IMR-90 (cell line): ENCODE results near the gene ANKH. TPM values are rescaled to one million over a fixed set of nuclear protein-coding genes. Genes with fewer than 3 reads are reported as not detected.

Experiments used
- ATAC-seq: fragments of 200-7000 bp; cut with Tn5 transposase; 2 replicates; pipeline ENCODE4 v1.9.1; 2020; ENCODE audit warnings: low read depth, mild to moderate bottlenecking, moderate library complexity
- BruUV-seq: library from RNA; stranded (reverse); fragments of 400-500 nt; replicated peaks from 2 replicates; lab custom pipeline; 2021; lab: Mats Ljungman, UMichigan
- CTCF ChIA-PET: fragments of 300-600 bp; formaldehyde crosslinking; extraction: SDS; loops from one replicate; lab custom pipeline; 2021; ENCODE audit warnings: antibody characterized with exemption; lab: Yijun Ruan, JAX
- POLR2A ChIA-PET: fragments of 300-600 bp; sonication (Branson Sonifier 250); formaldehyde crosslinking; loops from one replicate; lab custom pipeline; 2022; ENCODE audit warnings: antibody characterized with exemption; ENCODE audit not compliant: unreplicated experiment; lab: Charles Lee
- DNase-seq: peaks from one replicate; pipeline ENCODE4 v3.0.0; 2013
- H2AFZ ChIP-seq: replicated peaks from 2 replicates; pipeline ENCODE3; 2013; ENCODE audit warnings: low read length, mild to moderate bottlenecking; ENCODE audit not compliant: poor library complexity
- H2AK5ac ChIP-seq: 2 replicates; pipeline ENCODE4 v1.6.1; 2013; ENCODE audit warnings: low read depth, low read length, inconsistent platforms
- H2AK9ac ChIP-seq: replicated peaks from 2 replicates; pipeline ENCODE3; 2013; ENCODE audit warnings: mild to moderate bottlenecking, low read depth, low read length, moderate library complexity; ENCODE audit not compliant: poor library complexity
- H2BK120ac ChIP-seq: 2 replicates; pipeline ENCODE4 v1.6.1; 2013; ENCODE audit warnings: low read depth, low read length, inconsistent platforms
- H2BK15ac ChIP-seq: 3 replicates; pipeline ENCODE4 v1.6.1; 2013; ENCODE audit warnings: low read depth, low read length, inconsistent platforms
- H2BK20ac ChIP-seq: 2 replicates; pipeline ENCODE4 v1.6.1; 2013; ENCODE audit warnings: low read depth, mild to moderate bottlenecking, inconsistent platforms, low read length, moderate library complexity
- H2BK5ac ChIP-seq: 2 replicates; pipeline ENCODE4 v1.6.1; 2013; ENCODE audit warnings: mild to moderate bottlenecking, low read depth, low read length, inconsistent platforms; ENCODE audit not compliant: poor library complexity, severe bottlenecking
- H3K14ac ChIP-seq: replicated peaks from 2 replicates; pipeline ENCODE4 v1.6.1; 2013; ENCODE audit warnings: low read depth, low read length, inconsistent platforms
- H3K18ac ChIP-seq: 2 replicates; pipeline ENCODE4 v1.6.1; 2013; ENCODE audit warnings: low read depth, low read length, control low read depth
- H3K23ac ChIP-seq: 2 replicates; pipeline ENCODE4 v1.6.1; 2013; ENCODE audit warnings: low read depth, low read length, inconsistent platforms
- H3K27ac ChIP-seq: 2 replicates; pipeline ENCODE4 v1.5.1; 2013; ENCODE audit warnings: mild to moderate bottlenecking, control low read depth, low read length; ENCODE audit not compliant: insufficient read depth
- H3K27me3 ChIP-seq: 2 replicates; pipeline ENCODE4 v1.6.1; 2013; ENCODE audit warnings: low read length; ENCODE audit not compliant: control insufficient read depth, insufficient read depth
- H3K36me3 ChIP-seq: 2 replicates; pipeline ENCODE4 v1.6.1; 2013; ENCODE audit warnings: low read length, mixed read lengths; ENCODE audit not compliant: control insufficient read depth, insufficient read depth
- H3K4ac ChIP-seq: 2 replicates; pipeline ENCODE4 v1.6.1; 2013; ENCODE audit warnings: low read depth, low read length, inconsistent platforms
- H3K4me1 ChIP-seq: 2 replicates; pipeline ENCODE4 v1.6.1; 2013; ENCODE audit warnings: low read length, mixed read lengths; ENCODE audit not compliant: control insufficient read depth, insufficient read depth
- H3K4me2 ChIP-seq: 2 replicates; pipeline ENCODE4 v1.6.1; 2013; ENCODE audit warnings: low read depth, mild to moderate bottlenecking, control low read depth, low read length, moderate library complexity
- H3K4me3 ChIP-seq: 2 replicates; pipeline ENCODE4 v1.5.1; 2013; ENCODE audit warnings: low read depth, mild to moderate bottlenecking, control low read depth, low read length, moderate library complexity; ENCODE audit not compliant: insufficient read depth
- H3K56ac ChIP-seq: 2 replicates; pipeline ENCODE4 v1.6.1; 2013; ENCODE audit warnings: low read length, inconsistent platforms; ENCODE audit not compliant: insufficient read depth; ENCODE audit errors: extremely low read depth
- H3K79me1 ChIP-seq, 2 experiments: 2 replicates each; pipeline ENCODE4 v1.6.1; 2013; ENCODE audit warnings: low read length in 2 of 2, inconsistent platforms in 1 of 2, low read depth in 1 of 2
- H3K9ac ChIP-seq: 2 replicates; pipeline ENCODE4 v1.6.1; 2013; ENCODE audit warnings: low read depth, low read length, control low read depth
- H3K9me1 ChIP-seq: 2 replicates; pipeline ENCODE4 v1.6.1; 2013; ENCODE audit warnings: low read length, inconsistent platforms; ENCODE audit not compliant: insufficient read depth
- H3K9me3 ChIP-seq: 2 replicates; pipeline ENCODE4 v1.6.1; 2013; ENCODE audit warnings: low read length; ENCODE audit not compliant: control insufficient read depth, insufficient read depth
- H4K20me1 ChIP-seq: 2 replicates; pipeline ENCODE4 v1.6.1; 2013; ENCODE audit warnings: low read length, inconsistent platforms; ENCODE audit not compliant: insufficient read depth
- H4K5ac ChIP-seq: 2 replicates; pipeline ENCODE4 v1.6.1; 2013; ENCODE audit warnings: mild to moderate bottlenecking, low read depth, low read length, control low read depth
- H4K8ac ChIP-seq, 2 experiments: 2 replicates each; pipeline ENCODE4 v1.6.1; 2013; ENCODE audit warnings: low read depth in 2 of 2, low read length in 2 of 2, control low read depth in 1 of 2, inconsistent platforms in 1 of 2
- H4K91ac ChIP-seq: 2 replicates; pipeline ENCODE4 v1.6.1; 2013; ENCODE audit warnings: low read depth, low read length, inconsistent platforms; ENCODE audit not compliant: insufficient read depth
- BHLHE40 ChIP-seq: fragments of 150-350 bp; IDR thresholded peaks from 2 replicates; pipeline ENCODE4 v1.6.1; 2016; ENCODE audit warnings: mild to moderate bottlenecking, low read depth, low read length
- SMC3 ChIP-seq: fragments of 150-350 bp; IDR thresholded peaks from 2 replicates; pipeline ENCODE4 v1.6.1; 2016; ENCODE audit warnings: low read depth, mild to moderate bottlenecking, antibody characterized with exemption, low read length, moderate library complexity
- USF2 ChIP-seq: fragments of 150-350 bp; IDR thresholded peaks from 2 replicates; pipeline ENCODE4 v1.6.1; 2017; ENCODE audit warnings: mild to moderate bottlenecking, antibody characterized with exemption, low read length, low read depth
- WGBS, 2 experiments: methylation state at CpG; one replicate each; pipeline versions ENCODE4 v1.1.5 to v1.1.7; 2013; ENCODE audit warnings: missing lambda C conversion rate in 2 of 2; ENCODE audit not compliant: insufficient read length in 1 of 2; ENCODE audit errors: extremely low coverage in 2 of 2; 5-methylcytosine and 5-hydroxymethylcytosine counted together
- dilution Hi-C: fragments of 300-500 bp; cut with HindIII; formaldehyde crosslinking; loops from one replicate; pipeline ENCODE4 v1.14.3; 2018; ENCODE audit warnings: low sequenced_read_pairs; ENCODE audit not compliant: unreplicated experiment
- in situ Hi-C: fragments of 300-500 bp; cut with MboI; formaldehyde crosslinking; loops from 3 replicates; pipeline ENCODE4 v1.14.3; 2019; ENCODE audit warnings: low sequenced_read_pairs, inconsistent platforms, mixed read lengths
- intact Hi-C: fragments of 100-400 bp; cut with micrococcal nuclease; formaldehyde crosslinking; loops from 2 replicates; pipeline ENCODE4 v1.10.0; 2022
- polyA plus RNA-seq, 3 experiments: library from polyadenylated mRNA; depleted of rRNA; stranded (reverse); fragments of >200 nt; gene quantifications; 2 replicates each; pipeline ENCODE4 v1.2.3, GENCODE V29; 2012; ENCODE audit warnings: low replicate concordance in 1 of 3
- total RNA-seq: library from RNA; depleted of rRNA; stranded (reverse); fragments of >200 nt; gene quantifications from 2 replicates; pipeline ENCODE4 v1.2.3, GENCODE V29; 2012

Gene ANKH
- total and polyA plus RNA-seq, 2 of the 4 experiments (the other 2 are of a cell fraction) = 5.2 to 17.2 TPM

- in situ Hi-C loops (no loop called here), dilution Hi-C loops (no loop called here)
- WGBS, 2 experiments = 95% methylated on average over 12 of the region's 14 CpGs; no CpG with 5 or more reads in 1 of the 2 experiments
Measured at GRCh38 chr5:14745753-14746152, 125.8 kb downstream of the ANKH start.

More at GRCh38 chr5:14745753-14746152, 125.8 kb downstream of the ANKH start:
- Histone ChIP-seq H3K9me1 (peaks cover 12% of the 10 kb centered on the region), H3K4me1 (0 out of 2 replicates have a peak, but pooled peaks cover 2% of the 10 kb centered on the region), H2AFZ (no peak overlapping the region), H2AK5ac (no peak overlapping the region), H3K27ac (no peak overlapping the region), H3K79me1 (no peaks in the 10 kb centered on the region), H3K36me3 (peaks cover 2% of the 10 kb centered on the region; the same call in 1 of the 2 replicates), H3K14ac (no peak overlapping the region), H3K9me3 (no peaks in the 10 kb centered on the region), H2BK15ac (no peak overlapping the region), H2BK20ac (no peak overlapping the region), H3K27me3 (no peaks in the 10 kb centered on the region), H3K4ac (no peak overlapping the region), H2AK9ac (no peak overlapping the region), H3K23ac (no peak overlapping the region), H4K91ac (no peak overlapping the region), H3K4me3 (no peak overlapping the region), H4K20me1 (peaks cover 4% of the 10 kb centered on the region; the same call in 1 of the 2 replicates), H2BK5ac (no peak overlapping the region), H3K9ac (no peak overlapping the region), H3K18ac (no peak overlapping the region), H3K4me2 (no peak overlapping the region), H4K8ac (no peak overlapping the region), H4K5ac (no peak overlapping the region), H3K56ac (no peak overlapping the region), H2BK120ac (no peak overlapping the region)
- ATAC-seq (no peak), DNase-seq (no peak)
- TF ChIP-seq SMC3 = no peak
- no peak for TF ChIP-seq BHLHE40
- TF ChIP-seq USF2 = no peak
- POLR2A ChIA-PET = no interaction called here
- intact Hi-C loops = no loop called here
- CTCF ChIA-PET = no interaction called here
- no TSS peak for BruUV-seq
